Heart left ventricle (tissue), 13 donors: ENCODE data around the gene COL20A1.

Source experiments
- POLR2A ChIP-seq, 2 donors: fragments of 450-650 bp; IDR thresholded peaks; one replicate each; pipeline ENCODE4 v1.6.1; 2017; ENCODE audit warnings: antibody characterized with exemption in 2 of 2, mild to moderate bottlenecking in 2 of 2, moderate library complexity in 2 of 2
- TF ChIP-seq, protein P1 (sequence below), 12 donors: fragments of 200-600 bp; sonication (generic) in 4 of 12; IDR thresholded peaks; one replicate each; pipeline versions ENCODE4 v1.5.0 to v1.8.0; 2018 to 2022; ENCODE audit warnings: antibody characterized with exemption in 12 of 12, mild to moderate bottlenecking in 5 of 12
- donor health status: ischemic (EF 13 %, LVEDD 7.1; RV severe dilation, severe dysfunction).
- donor health status: DM: no; HTN: yes; CAD: no.
- donor health status: DM: no; HTN: no; CAD: no.
- donor health status: ischemic (EF 25% LVEDD 6.9; RV normal size, moderate dysfunction).
- donor health status: ischemic (EF 25% LVEDD 5.7; RV mildly dilated, moderate dysfunction).
- donor health status: ischemic (EF 35%, LVEDD 5.7; RV mildly dilated, moderate dysfunction).
- donor health status: nonischemic (EF 11% LVEDD 7.7; RV severe dilation, severe dysfunction).
- donor health status: DM: yes; HTN: yes; CAD: no.
- donor health status: PGD.
- donor health status: ischemic (EF 29% LVEDD 5.4; RV normal size, mild dysfunction).
- donor health status: nonischemic (EF 23%, LVEDD 6.1; RV moderate dilation, normal function).

DNA sequence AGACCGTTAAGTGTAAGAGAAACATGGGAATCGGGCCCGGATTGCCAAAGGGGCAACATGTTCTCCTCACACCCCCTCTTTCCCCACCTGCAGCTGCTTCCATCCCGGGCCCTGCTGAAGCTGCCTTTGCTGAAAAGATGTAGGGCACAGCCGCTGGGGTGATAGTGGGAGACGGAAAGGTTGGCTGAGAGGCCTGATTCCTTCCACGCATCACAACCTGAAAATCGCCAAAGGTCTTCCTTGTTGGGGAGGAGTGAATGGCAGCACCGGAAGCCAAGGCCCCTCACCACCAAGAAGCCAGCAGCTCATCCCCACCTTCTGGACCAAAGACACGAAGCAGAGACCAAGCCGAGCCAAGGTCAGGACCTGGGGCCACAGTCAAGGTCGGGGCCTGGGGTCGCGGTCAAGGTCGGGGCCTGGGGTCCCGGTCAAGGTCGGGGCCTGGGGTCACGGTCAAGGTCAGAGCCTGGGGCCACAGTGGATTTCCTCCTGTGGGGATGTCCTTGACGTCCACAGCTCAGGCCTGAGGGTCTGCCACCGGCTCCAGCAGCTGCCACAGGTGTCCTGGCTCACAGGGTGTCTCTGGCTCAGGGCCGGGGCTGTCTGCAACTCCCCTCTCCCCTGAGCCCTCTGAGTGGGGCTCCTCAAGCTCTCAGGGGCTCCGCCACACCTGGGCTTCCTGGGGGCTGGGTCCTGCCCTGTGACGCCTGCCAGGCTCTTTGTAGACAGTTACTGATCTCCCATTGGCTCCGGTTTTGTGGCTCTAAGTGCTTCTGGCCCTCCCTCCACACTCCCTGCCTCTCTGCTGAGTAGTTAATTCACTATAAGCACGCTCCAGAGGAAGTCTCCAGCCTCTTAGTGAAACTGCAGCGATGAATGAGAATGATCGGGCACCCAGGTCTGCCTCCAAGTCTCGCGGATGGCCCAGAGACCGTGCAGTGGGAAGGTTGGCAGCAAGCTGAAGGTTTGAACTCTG is 73.7 kb downstream of the COL20A1 start:
- TF ChIP-seq, protein P1, sequence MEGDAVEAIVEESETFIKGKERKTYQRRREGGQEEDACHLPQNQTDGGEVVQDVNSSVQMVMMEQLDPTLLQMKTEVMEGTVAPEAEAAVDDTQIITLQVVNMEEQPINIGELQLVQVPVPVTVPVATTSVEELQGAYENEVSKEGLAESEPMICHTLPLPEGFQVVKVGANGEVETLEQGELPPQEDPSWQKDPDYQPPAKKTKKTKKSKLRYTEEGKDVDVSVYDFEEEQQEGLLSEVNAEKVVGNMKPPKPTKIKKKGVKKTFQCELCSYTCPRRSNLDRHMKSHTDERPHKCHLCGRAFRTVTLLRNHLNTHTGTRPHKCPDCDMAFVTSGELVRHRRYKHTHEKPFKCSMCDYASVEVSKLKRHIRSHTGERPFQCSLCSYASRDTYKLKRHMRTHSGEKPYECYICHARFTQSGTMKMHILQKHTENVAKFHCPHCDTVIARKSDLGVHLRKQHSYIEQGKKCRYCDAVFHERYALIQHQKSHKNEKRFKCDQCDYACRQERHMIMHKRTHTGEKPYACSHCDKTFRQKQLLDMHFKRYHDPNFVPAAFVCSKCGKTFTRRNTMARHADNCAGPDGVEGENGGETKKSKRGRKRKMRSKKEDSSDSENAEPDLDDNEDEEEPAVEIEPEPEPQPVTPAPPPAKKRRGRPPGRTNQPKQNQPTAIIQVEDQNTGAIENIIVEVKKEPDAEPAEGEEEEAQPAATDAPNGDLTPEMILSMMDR (IDR thresholded peaks at IDR 0.05), result no peak
- TF ChIP-seq POLR2A (IDR thresholded peaks at IDR 0.05), result no peak
